Thyroid gland (tissue), 4 donors: ENCODE results near the gene SLC28A1. TPM values are rescaled to one million over a fixed set of nuclear protein-coding genes. Genes with fewer than 3 reads are reported as not detected.
"Not testable (repeated sequence)": the region's sequence is repeated elsewhere in the genome, so short reads cannot be mapped to it uniquely, and the experiment has no call there.

ENCODE experiments used
- DNase-seq, 2 donors: peaks; one replicate each; pipeline ENCODE4 v3.0.0-alpha.2; 2019
- H3K27ac ChIP-seq, 3 donors: fragments of 200-600 bp; sonication (generic); 1 replicate in 2 of 3; 2 replicates in 1 of 3; pipeline ENCODE4 v1.5.1; 2016 to 2019; ENCODE audit warnings: mild to moderate bottlenecking in 1 of 3, moderate library complexity in 1 of 3
- H3K27me3 ChIP-seq: fragments of 200-600 bp; sonication (generic); one replicate; pipeline ENCODE4 v1.5.1; 2019
- H3K36me3 ChIP-seq, 2 donors: fragments of 200-600 bp; sonication (generic); one replicate each; pipeline ENCODE4 v1.5.1; 2016 to 2019
- H3K4me1 ChIP-seq, 2 donors: fragments of 200-600 bp; sonication (generic); one replicate each; pipeline ENCODE4 v1.5.1; 2017 to 2019
- H3K4me3 ChIP-seq, 3 donors: fragments of 200-600 bp; sonication (generic); replicated peaks in 1 of 3; 1 replicate in 2 of 3; 2 replicates in 1 of 3; pipeline ENCODE4 v1.5.1; 2016; ENCODE audit warnings: mild to moderate bottlenecking in 1 of 3
- H3K9me3 ChIP-seq: fragments of 200-600 bp; sonication (generic); one replicate; pipeline ENCODE4 v1.5.1; 2017
- CTCF ChIP-seq, 6 experiments: fragments of 200-600 bp in 3 of 6; fragments of 450-650 bp in 3 of 6; sonication (generic) in 3 of 6; IDR thresholded peaks; one replicate each; pipeline ENCODE4 v1.5.1; 2016 to 2019; ENCODE audit warnings: antibody characterized with exemption in 6 of 6, mild to moderate bottlenecking in 2 of 6, inconsistent platforms in 1 of 6, moderate library complexity in 1 of 6
- POLR2A ChIP-seq, 2 donors: fragments of 450-650 bp; IDR thresholded peaks; one replicate each; pipeline ENCODE4 v1.6.1; 2017; ENCODE audit warnings: antibody characterized with exemption in 2 of 2, mild to moderate bottlenecking in 2 of 2, moderate library complexity in 1 of 2
- WGBS, 2 donors: methylation state at CpG; one replicate each; pipeline ENCODE4 v1.1.5; 2017; 5-methylcytosine and 5-hydroxymethylcytosine counted together
- intact Hi-C: fragments of 100-400 bp; cut with DNase I; formaldehyde crosslinking; loops from one replicate; pipeline ENCODE4 v1.15.1; 2023
- total RNA-seq, 4 donors: library from RNA; depleted of rRNA; stranded (reverse); fragments of >200 nt; gene quantifications; one replicate each; pipeline ENCODE4 v1.2.3, GENCODE V29; 2016

Gene SLC28A1
- total RNA-seq, 4 donors from 2014 or later = not detected

- no peak overlapping the region for H3K4me3 ChIP-seq
- no peak for TF ChIP-seq CTCF (IDR thresholded peaks at IDR 0.05)
- no peak for TF ChIP-seq POLR2A (IDR thresholded peaks at IDR 0.05)
- no peaks in the 10 kb centered on the region for H3K36me3 ChIP-seq
- no peak for DNase-seq
- intact Hi-C loops = no loop called here
- 24 to 38% methylated on average over 2 of the region's 2 CpGs for WGBS, 2 donors
- no peaks in the 10 kb centered on the region for H3K27me3 ChIP-seq
- peaks cover 17 to 31% of the 10 kb centered on the region in 2 donors for H3K4me1 ChIP-seq
- no peak overlapping the region for H3K27ac ChIP-seq
- H3K9me3 ChIP-seq = no peaks in the 10 kb centered on the region
Observed at GRCh38 chr15:84983711-84984110, 99.2 kb downstream of the SLC28A1 start.

DNA sequence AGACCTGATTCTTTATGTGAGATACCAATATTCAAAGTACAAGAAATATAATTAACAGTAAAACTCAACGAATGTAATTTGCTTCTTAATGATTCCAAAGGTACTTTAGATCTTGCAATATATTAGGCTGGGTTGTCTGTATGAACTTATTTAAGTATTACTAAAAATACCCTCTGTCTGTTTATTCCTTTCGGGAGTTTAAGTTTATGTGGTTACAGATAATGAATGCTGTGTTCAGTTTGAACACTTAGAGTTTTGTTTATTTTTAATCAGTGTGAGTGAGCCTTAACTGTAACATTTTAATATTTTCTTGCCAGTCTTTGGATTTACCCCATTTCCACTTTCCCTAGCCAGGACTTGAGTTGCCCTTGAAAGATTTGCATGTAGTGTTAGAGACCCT, 100.7 kb downstream of the SLC28A1 start:
- H3K4me3 ChIP-seq = no peak overlapping the region
- intact Hi-C loops = no loop called here
- H3K27me3 ChIP-seq = no peaks in the 10 kb centered on the region
- H3K27ac ChIP-seq = no peak overlapping the region
- DNase-seq = no peak
- WGBS, 2 donors = 76 to 77% methylated on average over 2 of the region's 2 CpGs
- H3K36me3 ChIP-seq = no peaks in the 10 kb centered on the region
- H3K9me3 ChIP-seq = no peaks in the 10 kb centered on the region
- H3K4me1 ChIP-seq = peaks cover 12 to 32% of the 10 kb centered on the region in 2 donors
- TF ChIP-seq CTCF (IDR thresholded peaks at IDR 0.05) (no peak), POLR2A (IDR thresholded peaks at IDR 0.05) (no peak)

- H3K36me3 ChIP-seq, H3K27ac ChIP-seq, H3K9me3 ChIP-seq, H3K4me3 ChIP-seq, intact Hi-C loops, DNase-seq, H3K27me3 ChIP-seq: not testable (repeated sequence)
- 96 to 99% methylated on average over 9 of the region's 9 CpGs for WGBS, 2 donors
- H3K4me1 ChIP-seq = peaks cover 11 to 32% of the 10 kb centered on the region in 2 donors
Observed at GRCh38 chr15:84987351-84987750, 102.9 kb downstream of the SLC28A1 start.

DNA sequence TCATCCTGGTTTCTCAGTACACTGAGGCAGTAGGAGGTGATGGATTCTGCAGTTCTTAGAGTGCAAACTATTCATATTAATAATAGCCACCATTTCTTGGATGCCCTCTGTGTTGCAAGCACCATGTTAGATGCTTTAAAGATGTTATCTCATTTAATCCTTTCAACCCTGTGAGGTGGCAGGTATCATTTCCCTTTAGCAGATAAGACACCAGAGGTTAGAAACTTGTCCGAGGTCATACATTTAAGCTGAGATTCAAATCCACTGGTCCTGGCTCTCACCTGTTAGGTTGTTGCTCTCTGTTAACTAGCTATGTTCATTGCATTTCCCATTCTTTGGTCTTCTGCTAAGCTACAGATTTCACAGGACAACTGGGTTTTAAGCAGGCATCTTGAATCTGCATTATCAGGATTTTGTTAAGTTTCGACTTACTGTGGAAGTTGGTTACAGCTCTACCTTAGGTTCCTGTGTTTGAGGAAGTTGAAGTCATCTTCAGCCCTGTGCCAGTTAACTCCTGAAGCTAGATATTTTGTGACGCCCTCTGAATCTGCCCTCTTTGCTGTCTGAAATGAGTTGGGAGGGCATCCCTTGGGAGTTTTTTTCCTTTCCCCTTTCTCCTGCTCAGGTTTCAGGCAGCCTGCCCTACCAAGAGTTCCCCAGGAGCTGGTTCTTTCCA, 103.6 kb downstream of the SLC28A1 start:
- peaks cover 11 to 32% of the 10 kb centered on the region in 2 donors for H3K4me1 ChIP-seq

GRCh38 chr15:84988909-84989644, 104.6 kb downstream of the SLC28A1 start:
- TF ChIP-seq CTCF (IDR thresholded peaks at IDR 0.05) (no peak), POLR2A (IDR thresholded peaks at IDR 0.05) (no peak)
- intact Hi-C loops = no loop called here
- H3K9me3 ChIP-seq = no peaks in the 10 kb centered on the region
- H3K4me3 ChIP-seq = no peak overlapping the region
- DNase-seq = no peak
- peaks cover 1 to 24% of the 10 kb centered on the region in 2 donors for H3K4me1 ChIP-seq
- H3K27me3 ChIP-seq = no peaks in the 10 kb centered on the region
- WGBS, 2 donors = 90 to 92% methylated on average over 2 of the region's 2 CpGs
- H3K27ac ChIP-seq = no peak overlapping the region
- no peaks in the 10 kb centered on the region for H3K36me3 ChIP-seq

More for the DNA sequence above, 103.6 kb downstream of the SLC28A1 start:
- WGBS, 2 donors = 88 to 89% methylated on average over 3 of the region's 3 CpGs
- no peaks in the 10 kb centered on the region for H3K36me3 ChIP-seq
- TF ChIP-seq POLR2A (IDR thresholded peaks at IDR 0.05) (no peak), CTCF (IDR thresholded peaks at IDR 0.05) (no peak)
- intact Hi-C loops = no loop called here
- no peak overlapping the region for H3K27ac ChIP-seq
- DNase-seq = no peak
- no peaks in the 10 kb centered on the region for H3K9me3 ChIP-seq
- H3K4me3 ChIP-seq = no peak overlapping the region
- H3K27me3 ChIP-seq = no peaks in the 10 kb centered on the region
